DOHH2 (cell line): Measurements from ENCODE around the gene MARCHF10.

Source experiments
- EZH2phosphoT487 ChIP-seq: fragments of 200-600 bp; sonication (generic); IDR thresholded peaks from 2 replicates; pipeline ENCODE4 v1.6.1; 2017; ENCODE audit warnings: borderline replicate concordance, mild to moderate bottlenecking, antibody characterized with exemption, low read length, moderate library complexity, mixed read lengths
- TF ChIP-seq, protein P1 (sequence below): fragments of 200-600 bp; sonication (generic); IDR thresholded peaks from one replicate; pipeline ENCODE4 v1.5.1; 2014; ENCODE audit warnings: antibody characterized with exemption, mild to moderate bottlenecking, low read depth, low read length; ENCODE audit not compliant: poor library complexity, severe bottlenecking

DNA sequence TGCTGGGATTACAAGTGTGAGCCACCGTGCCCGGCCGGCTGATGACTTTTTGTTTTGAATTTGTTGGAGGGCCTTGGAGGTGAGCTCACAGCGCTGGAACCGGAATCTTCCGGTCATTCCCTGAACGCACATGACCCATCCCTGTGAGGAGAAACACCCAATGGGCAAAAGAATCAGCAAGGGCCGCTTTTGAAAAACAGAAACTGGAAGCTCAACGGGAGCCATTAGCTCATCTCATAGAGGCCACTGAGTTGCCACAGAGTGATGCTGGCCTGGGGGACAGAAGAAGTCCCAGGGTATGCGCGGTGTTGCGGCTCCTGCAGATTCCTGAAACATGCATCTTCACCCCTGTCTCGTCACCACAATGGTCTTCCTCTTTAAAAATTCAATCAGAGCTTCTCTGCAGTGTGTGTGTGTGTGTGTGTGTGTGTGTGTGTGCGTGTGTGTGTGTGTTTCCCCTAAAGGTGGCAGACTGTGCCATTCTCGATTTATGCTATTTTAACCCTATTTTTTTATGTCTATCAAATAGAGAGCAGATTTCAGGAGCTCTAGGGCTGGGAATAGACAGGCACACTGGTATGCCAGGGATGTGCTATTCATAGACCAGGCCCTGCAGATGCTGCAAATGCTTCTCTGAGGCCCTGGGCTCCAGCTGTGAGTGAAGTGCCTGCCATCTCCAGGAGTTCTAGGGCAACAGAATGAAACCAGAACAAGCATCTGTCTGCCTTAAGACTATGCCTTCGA lies 68.3 kb downstream of the MARCHF10 start:
- TF ChIP-seq, protein P1, sequence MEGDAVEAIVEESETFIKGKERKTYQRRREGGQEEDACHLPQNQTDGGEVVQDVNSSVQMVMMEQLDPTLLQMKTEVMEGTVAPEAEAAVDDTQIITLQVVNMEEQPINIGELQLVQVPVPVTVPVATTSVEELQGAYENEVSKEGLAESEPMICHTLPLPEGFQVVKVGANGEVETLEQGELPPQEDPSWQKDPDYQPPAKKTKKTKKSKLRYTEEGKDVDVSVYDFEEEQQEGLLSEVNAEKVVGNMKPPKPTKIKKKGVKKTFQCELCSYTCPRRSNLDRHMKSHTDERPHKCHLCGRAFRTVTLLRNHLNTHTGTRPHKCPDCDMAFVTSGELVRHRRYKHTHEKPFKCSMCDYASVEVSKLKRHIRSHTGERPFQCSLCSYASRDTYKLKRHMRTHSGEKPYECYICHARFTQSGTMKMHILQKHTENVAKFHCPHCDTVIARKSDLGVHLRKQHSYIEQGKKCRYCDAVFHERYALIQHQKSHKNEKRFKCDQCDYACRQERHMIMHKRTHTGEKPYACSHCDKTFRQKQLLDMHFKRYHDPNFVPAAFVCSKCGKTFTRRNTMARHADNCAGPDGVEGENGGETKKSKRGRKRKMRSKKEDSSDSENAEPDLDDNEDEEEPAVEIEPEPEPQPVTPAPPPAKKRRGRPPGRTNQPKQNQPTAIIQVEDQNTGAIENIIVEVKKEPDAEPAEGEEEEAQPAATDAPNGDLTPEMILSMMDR = no peak
- no peak for TF ChIP-seq EZH2phosphoT487
